IMR-90 (cell line): ENCODE data around the gene LLGL2.

Experiments used
- CTCF ChIP-seq: conservative IDR thresholded peaks from 2 replicates; pipeline ENCODE4 v1.5.1; 2012; ENCODE audit warnings: mild to moderate bottlenecking, low read depth, low read length, improper control_type of control experiment
- ELK1 ChIP-seq: fragments of 150-350 bp; IDR thresholded peaks from 2 replicates; pipeline ENCODE4 v1.6.1; 2016; ENCODE audit warnings: low read depth, mild to moderate bottlenecking, low read length, moderate library complexity, borderline replicate concordance
- FOS ChIP-seq: fragments of 150-350 bp; IDR thresholded peaks from 2 replicates; pipeline ENCODE4 v1.6.1; 2016; ENCODE audit warnings: low read depth, low read length
- MAFK ChIP-seq: IDR thresholded peaks from 2 replicates; pipeline ENCODE4 v1.6.1; 2012; ENCODE audit warnings: low read depth, low read length, improper control_type of control experiment
- MXI1 ChIP-seq: IDR thresholded peaks from 2 replicates; pipeline ENCODE4 v1.6.1; 2012; ENCODE audit warnings: low read depth, mild to moderate bottlenecking, low read length, moderate library complexity, borderline replicate concordance
- NFE2L2 ChIP-seq: fragments of 150-350 bp; IDR thresholded peaks from 2 replicates; pipeline ENCODE4 v1.6.1; 2016; ENCODE audit warnings: low read depth, mild to moderate bottlenecking, low read length
- POLR2A ChIP-seq: IDR thresholded peaks from 2 replicates; pipeline ENCODE4 v1.6.1; 2012; ENCODE audit warnings: mild to moderate bottlenecking, low read depth, low read length
- RCOR1 ChIP-seq: IDR thresholded peaks from 2 replicates; pipeline ENCODE4 v1.6.1; 2012; ENCODE audit warnings: mild to moderate bottlenecking, low read length, improper control_type of control experiment; ENCODE audit not compliant: insufficient replicate concordance
- SMC3 ChIP-seq: fragments of 150-350 bp; IDR thresholded peaks from 2 replicates; pipeline ENCODE4 v1.6.1; 2016; ENCODE audit warnings: low read depth, mild to moderate bottlenecking, antibody characterized with exemption, low read length, moderate library complexity
- USF2 ChIP-seq: fragments of 150-350 bp; IDR thresholded peaks from 2 replicates; pipeline ENCODE4 v1.6.1; 2017; ENCODE audit warnings: mild to moderate bottlenecking, antibody characterized with exemption, low read length, low read depth

GRCh38 chr17:75601057-75601987, 75.8 kb downstream of the LLGL2 start:
- TF ChIP-seq CTCF (peak; percentile 52), POLR2A (no peak), NFE2L2 (no peak), SMC3 (peak; percentile 11; the same call in 1 of the 2 replicates), USF2 (no peak), MAFK (no peak), MXI1 (no peak), ELK1 (no peak), FOS (no peak), RCOR1 (no peak)
